ENCODE data around the gene EFNA2. TPM values are rescaled to one million over a fixed set of nuclear protein-coding genes. Genes with fewer than 3 reads are reported as not detected.
"Not testable (repeated sequence)": the region's sequence is repeated elsewhere in the genome, so short reads cannot be mapped to it uniquely, and the experiment has no call there.

EFNA2 gene
- total RNA-seq, 1 experiment from 2014 or later = 14.3 TPM

DNA sequence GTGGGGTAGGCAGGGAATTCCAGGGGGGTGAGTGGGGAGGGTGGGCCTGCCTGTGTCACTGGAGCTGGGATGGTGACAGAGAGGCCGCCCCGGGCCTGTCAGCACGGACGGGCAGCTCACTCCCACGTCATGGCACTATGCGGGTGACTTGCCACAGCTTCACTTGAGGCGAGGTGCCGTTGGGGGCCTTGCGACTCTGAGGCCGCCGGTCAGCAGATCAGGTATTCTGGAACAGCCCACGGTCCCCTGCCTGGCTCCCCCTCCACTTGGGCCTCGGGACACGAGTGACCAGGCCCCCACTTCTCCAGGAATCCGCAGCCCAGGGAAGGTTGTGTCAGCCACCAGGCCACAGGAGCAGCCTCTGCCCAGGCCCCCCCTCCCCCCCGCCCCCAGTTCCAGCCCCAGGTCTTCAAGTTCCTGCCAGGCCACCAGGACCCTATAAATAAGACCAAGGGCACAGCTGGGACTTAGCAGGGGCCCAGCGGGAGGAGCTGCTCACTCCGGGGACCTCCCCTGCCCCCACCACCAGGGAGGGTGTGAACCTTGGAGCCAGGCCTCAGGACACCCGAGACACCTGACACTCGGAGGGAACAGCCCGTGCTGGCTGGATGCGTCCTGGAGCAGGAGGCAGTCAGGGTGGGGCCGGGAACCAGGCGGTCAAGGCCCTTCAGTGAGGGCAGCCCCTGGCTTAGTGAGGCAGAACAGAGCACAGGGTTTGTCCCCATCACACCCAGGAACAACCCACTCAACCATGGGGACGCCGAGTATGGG lies 40.0 kb upstream of the EFNA2 start:
- no peak for DNase-seq
- no CpG with 5 or more reads among the region's 26 CpGs for WGBS (ENCODE audit: extremely low coverage, insufficient read length, low lambda C conversion rate)
- no peaks in the 10 kb centered on the region for H3K9me3 Mint-ChIP-seq
- Histone ChIP-seq H2BK5ac (ENCODE audit: insufficient read length, low read length) (no peak overlapping the region), H3K23ac (ENCODE audit: insufficient read length, low read depth, low read length) (no peak overlapping the region), H2AK5ac (ENCODE audit: insufficient read length, low read length) (no peak overlapping the region), H3K27me3 (ENCODE audit: insufficient read depth, low read length) (no peaks in the 10 kb centered on the region), H3K4me2 (ENCODE audit: insufficient read depth, insufficient read length, low read length) (no peak overlapping the region), H3K56ac (ENCODE audit: insufficient read length, low read depth, low read length) (no peak overlapping the region), H2BK120ac (ENCODE audit: low read depth, low read length, poor library complexity, severe bottlenecking) (no peak overlapping the region), H3K4me1 (ENCODE audit: insufficient read depth, low read length) (no peaks in the 10 kb centered on the region), H2BK15ac (ENCODE audit: low read depth, low read length) (no peak overlapping the region), H3K14ac (ENCODE audit: insufficient read depth, low read length) (no peak overlapping the region), H3K79me1 (ENCODE audit: insufficient read depth, low read depth, low read length, poor library complexity, severe bottlenecking) (no peaks in the 10 kb centered on the region), H4K91ac (ENCODE audit: insufficient read length, low read depth, low read length) (no peak overlapping the region), H2BK12ac (ENCODE audit: insufficient read length, low read depth, low read length) (no peak overlapping the region), H4K5ac (ENCODE audit: insufficient read length, low read depth, low read length) (no peak overlapping the region), H2BK20ac (ENCODE audit: low read depth, low read length, poor library complexity, severe bottlenecking) (no peak overlapping the region), H3K23me2 (ENCODE audit: insufficient read length, low read depth, low read length, poor library complexity, severe bottlenecking) (no peaks in the 10 kb centered on the region), H3T11ph (ENCODE audit: low read length) (no peak overlapping the region), H4K20me1 (ENCODE audit: control insufficient read depth, insufficient read depth, insufficient read length) (no peaks in the 10 kb centered on the region), H2AFZ (ENCODE audit: low read length) (no peak overlapping the region), H4K8ac (replicated peaks; ENCODE audit: insufficient read length, low read depth, low read length) (no peak overlapping the region), H3K4ac (ENCODE audit: low read depth, low read length) (no peak overlapping the region), H3K9ac (ENCODE audit: extremely low read depth, insufficient read length, low read length) (no peak overlapping the region), H3K18ac (ENCODE audit: insufficient read length, low read depth, low read length) (no peak overlapping the region), H3K27ac (ENCODE audit: insufficient read length, low read depth, low read length) (no peak overlapping the region), H3K9me3 (ENCODE audit: control insufficient read depth, low read depth, low read length) (no peaks in the 10 kb centered on the region), H3K79me2 (ENCODE audit: insufficient read depth, low read length) (no peaks in the 10 kb centered on the region; the same call in 1 of the 2 replicates)
- TF ChIP-seq, protein P1, sequence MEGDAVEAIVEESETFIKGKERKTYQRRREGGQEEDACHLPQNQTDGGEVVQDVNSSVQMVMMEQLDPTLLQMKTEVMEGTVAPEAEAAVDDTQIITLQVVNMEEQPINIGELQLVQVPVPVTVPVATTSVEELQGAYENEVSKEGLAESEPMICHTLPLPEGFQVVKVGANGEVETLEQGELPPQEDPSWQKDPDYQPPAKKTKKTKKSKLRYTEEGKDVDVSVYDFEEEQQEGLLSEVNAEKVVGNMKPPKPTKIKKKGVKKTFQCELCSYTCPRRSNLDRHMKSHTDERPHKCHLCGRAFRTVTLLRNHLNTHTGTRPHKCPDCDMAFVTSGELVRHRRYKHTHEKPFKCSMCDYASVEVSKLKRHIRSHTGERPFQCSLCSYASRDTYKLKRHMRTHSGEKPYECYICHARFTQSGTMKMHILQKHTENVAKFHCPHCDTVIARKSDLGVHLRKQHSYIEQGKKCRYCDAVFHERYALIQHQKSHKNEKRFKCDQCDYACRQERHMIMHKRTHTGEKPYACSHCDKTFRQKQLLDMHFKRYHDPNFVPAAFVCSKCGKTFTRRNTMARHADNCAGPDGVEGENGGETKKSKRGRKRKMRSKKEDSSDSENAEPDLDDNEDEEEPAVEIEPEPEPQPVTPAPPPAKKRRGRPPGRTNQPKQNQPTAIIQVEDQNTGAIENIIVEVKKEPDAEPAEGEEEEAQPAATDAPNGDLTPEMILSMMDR (conservative IDR thresholded peaks at IDR 0.05) = no peak
- peaks cover 0 to 4% (median 0%) of the 10 kb centered on the region in 3 experiments; a peak in 3 of 7 replicates for H3K36me3 Mint-ChIP-seq (ENCODE audit: insufficient read depth in 1 of 3, low read depth in 3 of 3)
- H3K27ac Mint-ChIP-seq = no peak overlapping the region; a peak in 1 of 7 replicates
- H3K4me1 Mint-ChIP-seq = peaks cover 5 to 16% of the 10 kb centered on the region in 2 experiments
- H3K27me3 Mint-ChIP-seq (ENCODE audit: low read depth) = no peaks in the 10 kb centered on the region; the same call in 1 of the 2 replicates
- no peak overlapping the region for H3K4me3 Mint-ChIP-seq

DNA sequence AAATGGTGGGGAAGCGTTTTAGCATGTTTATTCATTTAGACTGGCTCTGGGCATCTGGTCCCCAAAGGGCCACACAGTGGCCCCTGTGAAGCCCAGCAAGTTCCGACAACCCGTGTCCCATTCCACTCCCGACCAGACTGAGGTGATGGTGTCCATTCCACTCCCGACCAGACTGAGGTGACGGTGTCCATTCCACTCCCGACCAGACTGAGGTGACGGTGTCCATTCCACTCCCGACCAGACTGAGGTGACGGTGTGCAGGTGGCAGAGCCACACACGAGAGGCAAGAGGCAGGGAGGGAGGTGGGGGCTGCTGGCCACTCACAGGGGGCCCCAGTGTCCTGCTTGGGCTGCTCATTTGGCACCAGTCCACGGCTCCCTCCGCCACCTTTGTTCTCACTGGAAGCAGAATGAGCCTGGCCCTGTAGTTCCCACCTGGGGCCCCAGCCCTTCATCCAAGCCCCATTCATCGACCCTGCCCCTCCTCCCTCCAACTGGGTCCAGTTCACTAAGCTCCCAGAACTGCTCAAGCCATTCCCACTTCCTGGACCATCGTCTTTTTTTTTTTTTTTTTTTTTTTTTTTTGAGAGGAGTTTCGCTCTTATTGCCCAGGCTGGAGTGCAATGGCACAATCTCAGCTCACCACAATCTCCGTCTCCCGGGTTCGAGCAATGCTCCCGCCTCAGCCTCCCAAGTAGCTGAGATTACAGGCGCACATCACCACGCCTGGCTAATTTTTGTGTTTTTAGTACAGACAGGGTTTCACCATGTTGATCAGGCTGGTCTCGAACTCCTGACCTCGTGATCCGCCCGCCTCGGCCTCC lies 39.2 kb upstream of the EFNA2 start:
- H3K9me3 Mint-ChIP-seq; H4K20me1 ChIP-seq (ENCODE audit: control insufficient read depth, insufficient read depth, insufficient read length); H4K8ac ChIP-seq (replicated peaks; ENCODE audit: insufficient read length, low read depth, low read length); H3K36me3 Mint-ChIP-seq (ENCODE audit: insufficient read depth in 1 of 3, low read depth in 3 of 3); H3K79me2 ChIP-seq (ENCODE audit: insufficient read depth, low read length); H3K27me3 ChIP-seq (ENCODE audit: insufficient read depth, low read length); H2BK15ac ChIP-seq (ENCODE audit: low read depth, low read length); H2BK12ac ChIP-seq (ENCODE audit: insufficient read length, low read depth, low read length); H2BK20ac ChIP-seq (ENCODE audit: low read depth, low read length, poor library complexity, severe bottlenecking); H2BK120ac ChIP-seq (ENCODE audit: low read depth, low read length, poor library complexity, severe bottlenecking); H3K4ac ChIP-seq (ENCODE audit: low read depth, low read length); H4K5ac ChIP-seq (ENCODE audit: insufficient read length, low read depth, low read length); H3T11ph ChIP-seq (ENCODE audit: low read length); H3K4me2 ChIP-seq (ENCODE audit: insufficient read depth, insufficient read length, low read length); H3K23ac ChIP-seq (ENCODE audit: insufficient read length, low read depth, low read length); H3K18ac ChIP-seq (ENCODE audit: insufficient read length, low read depth, low read length); DNase-seq; H4K91ac ChIP-seq (ENCODE audit: insufficient read length, low read depth, low read length); H3K27me3 Mint-ChIP-seq (ENCODE audit: low read depth); H3K27ac ChIP-seq (ENCODE audit: insufficient read length, low read depth, low read length); H3K9me3 ChIP-seq (ENCODE audit: control insufficient read depth, low read depth, low read length); H3K27ac Mint-ChIP-seq; H3K4me1 ChIP-seq (ENCODE audit: insufficient read depth, low read length); H2AK5ac ChIP-seq (ENCODE audit: insufficient read length, low read length); H3K14ac ChIP-seq (ENCODE audit: insufficient read depth, low read length); H3K23me2 ChIP-seq (ENCODE audit: insufficient read length, low read depth, low read length, poor library complexity, severe bottlenecking); H3K9ac ChIP-seq (ENCODE audit: extremely low read depth, insufficient read length, low read length); H2AFZ ChIP-seq (ENCODE audit: low read length); H3K56ac ChIP-seq (ENCODE audit: insufficient read length, low read depth, low read length); H3K79me1 ChIP-seq (ENCODE audit: insufficient read depth, low read depth, low read length, poor library complexity, severe bottlenecking); H2BK5ac ChIP-seq (ENCODE audit: insufficient read length, low read length): not testable (repeated sequence)
- H3K4me1 Mint-ChIP-seq = peaks cover 3 to 15% of the 10 kb centered on the region in 2 experiments
- peak overlapping the region in 1 of 2 experiments; percentile 48; a peak in 2 of 5 replicates for H3K4me3 Mint-ChIP-seq
- WGBS (ENCODE audit: extremely low coverage, insufficient read length, low lambda C conversion rate) = no CpG with 5 or more reads among the region's 27 CpGs
